Epithelial cell of esophagus (primary cell): ENCODE results near the gene ANKRD24.
"Not testable (repeated sequence)": the region's sequence is repeated elsewhere in the genome, so short reads cannot be mapped to it uniquely, and the experiment has no call there.

Experiments
- DNase-seq: peaks from one replicate; pipeline ENCODE4 v3.0.0; 2010; ENCODE audit warnings: low read depth
- H3K4me3 ChIP-seq: 2 replicates; pipeline ENCODE4 v1.5.1; 2011; ENCODE audit warnings: mild to moderate bottlenecking, low read length, control low read depth
- CTCF ChIP-seq: IDR thresholded peaks from 2 replicates; pipeline ENCODE4 v1.5.1; 2011; ENCODE audit warnings: low read depth, mild to moderate bottlenecking, low read length, control low read depth, inconsistent platforms; ENCODE audit not compliant: insufficient read depth; ENCODE audit errors: missing control alignments

Gene ANKRD24

GRCh38 chr19:4234142-4234861 is 51.8 kb downstream of the ANKRD24 start:
- TF ChIP-seq CTCF, result no peak

GRCh38 chr19:4234862-4235201 is 52.3 kb downstream of the ANKRD24 start:
- no peak overlapping the region for H3K4me3 ChIP-seq
- no peak for DNase-seq
- TF ChIP-seq CTCF, result no peak

More at GRCh38 chr19:4234142-4234861, 51.8 kb downstream of the ANKRD24 start:
- H3K4me3 ChIP-seq, result no peak overlapping the region
- DNase-seq, result no peak

GRCh38 chr19:4237510-4237909 is 55.0 kb downstream of the ANKRD24 start:
- DNase-seq, result not testable (repeated sequence)

GRCh38 chr19:4238831-4239230 is 56.3 kb downstream of the ANKRD24 start:
- no peak for DNase-seq
- no peak for TF ChIP-seq CTCF
- no peak overlapping the region for H3K4me3 ChIP-seq

More at GRCh38 chr19:4237510-4237909, 55.0 kb downstream of the ANKRD24 start:
- not testable (repeated sequence) for H3K4me3 ChIP-seq

GRCh38 chr19:4241824-4242430 is 59.4 kb downstream of the ANKRD24 start:
- no peak overlapping the region for H3K4me3 ChIP-seq
- no peak for TF ChIP-seq CTCF
- DNase-seq, result no peak

GRCh38 chr19:4245938-4246337 is 63.4 kb downstream of the ANKRD24 start:
- not testable (repeated sequence) for H3K4me3 ChIP-seq, DNase-seq

- TF ChIP-seq CTCF, result peak; percentile 53
- H3K4me3 ChIP-seq, result peak within 1 kb of the TSS; percentile 85
- peak; percentile 100 for DNase-seq
Observed at GRCh38 chr19:4246767-4247593, 64.5 kb downstream of the ANKRD24 start, which contains the start of gene YJU2. YJU2 (plus strand) TSS chr19:4247080; CDS start chr19:4247147, 67 bp downstream.
